ENCODE data around the gene UBE2E1.
"Not testable (repeated sequence)": the region's sequence is repeated elsewhere in the genome, so short reads cannot be mapped to it uniquely, and the experiment has no call there.

The UBE2E1 gene

GRCh38 chr3:23916886-23917678 is 111.3 kb downstream of the UBE2E1 start, which contains the start of the genes NKIRAS1 and RPL15:
NKIRAS1 (minus strand) TSS chr3:23916990; CDS start chr3:23910904, 6,086 bp downstream.
RPL15 (plus strand) TSS chr3:23917132; CDS start chr3:23917860, 728 bp downstream.
- DNase-seq (ENCODE audit: low read depth in 2 of 2) = peak; percentile 95 to 96

GRCh38 chr3:23917679-23918303 is 112.0 kb downstream of the UBE2E1 start:
- DNase-seq (ENCODE audit: low read depth in 2 of 2) = peak in 1 of 2 donors; percentile 60

GRCh38 chr3:23918331-23918730 is 112.6 kb downstream of the UBE2E1 start:
- not testable (repeated sequence) for DNase-seq (ENCODE audit: low read depth in 2 of 2)

- no peak for DNase-seq (ENCODE audit: low read depth in 2 of 2)
These were observed 113.9 kb downstream of the UBE2E1 start for GRCh38 chr3:23919628-23920027.

GRCh38 chr3:23920151-23920655 is 114.4 kb downstream of the UBE2E1 start:
- DNase-seq (ENCODE audit: low read depth in 2 of 2) = no peak

- DNase-seq (ENCODE audit: low read depth in 2 of 2) = no peak
These were observed 115.3 kb downstream of the UBE2E1 start for GRCh38 chr3:23921052-23921511.

- DNase-seq (ENCODE audit: low read depth in 2 of 2) = no peak
These were observed 118.0 kb downstream of the UBE2E1 start for GRCh38 chr3:23923786-23924185.

GRCh38 chr3:23926246-23926645 is 120.5 kb downstream of the UBE2E1 start:
- no peak for DNase-seq (ENCODE audit: low read depth in 2 of 2)

GRCh38 chr3:23926736-23927135 is 121.0 kb downstream of the UBE2E1 start:
- DNase-seq (ENCODE audit: low read depth in 2 of 2) = no peak

- DNase-seq (ENCODE audit: low read depth in 2 of 2) = no peak
These were observed 122.8 kb downstream of the UBE2E1 start for GRCh38 chr3:23928524-23928923.

GRCh38 chr3:23931597-23931996 is 125.8 kb downstream of the UBE2E1 start:
- no peak for DNase-seq (ENCODE audit: low read depth in 2 of 2)

GRCh38 chr3:23932571-23932970 is 126.8 kb downstream of the UBE2E1 start:
- DNase-seq (ENCODE audit: low read depth in 2 of 2) = no peak

- no peak for DNase-seq (ENCODE audit: low read depth in 2 of 2)
These were observed 128.5 kb downstream of the UBE2E1 start for GRCh38 chr3:23934253-23934652.

- DNase-seq (ENCODE audit: low read depth in 2 of 2) = no peak
These were observed 131.5 kb downstream of the UBE2E1 start for GRCh38 chr3:23937296-23937695.

- no peak for DNase-seq (ENCODE audit: low read depth in 2 of 2)
These were observed 132.9 kb downstream of the UBE2E1 start for GRCh38 chr3:23938688-23939087.

- DNase-seq (ENCODE audit: low read depth in 2 of 2) = no peak
These were observed 135.0 kb downstream of the UBE2E1 start for GRCh38 chr3:23940775-23941174.

Measured in stimulated activated CD8-positive, alpha-beta memory T cell treated with anti-CD3 and anti-CD28 coated beads, Interleukin-15, amount 100 ng/mL, for 48 hours (primary cell).